IMR-90 (cell line): ENCODE measurements around the gene PRR16. TPM values are rescaled to one million over a fixed set of nuclear protein-coding genes. Genes with fewer than 3 reads are reported as not detected.

Source experiments
- ATAC-seq: fragments of 200-7000 bp; cut with Tn5 transposase; 2 replicates; pipeline ENCODE4 v1.9.1; 2020; ENCODE audit warnings: low read depth, mild to moderate bottlenecking, moderate library complexity
- BruUV-seq: library from RNA; stranded (reverse); fragments of 400-500 nt; replicated peaks from 2 replicates; lab custom pipeline; 2021; lab: Mats Ljungman, UMichigan
- CTCF ChIA-PET: fragments of 300-600 bp; formaldehyde crosslinking; extraction: SDS; loops from one replicate; lab custom pipeline; 2021; ENCODE audit warnings: antibody characterized with exemption; lab: Yijun Ruan, JAX
- POLR2A ChIA-PET: fragments of 300-600 bp; sonication (Branson Sonifier 250); formaldehyde crosslinking; loops from one replicate; lab custom pipeline; 2022; ENCODE audit warnings: antibody characterized with exemption; ENCODE audit not compliant: unreplicated experiment; lab: Charles Lee
- DNase-seq: peaks from one replicate; pipeline ENCODE4 v3.0.0; 2013
- H2AFZ ChIP-seq: replicated peaks from 2 replicates; pipeline ENCODE3; 2013; ENCODE audit warnings: low read length, mild to moderate bottlenecking; ENCODE audit not compliant: poor library complexity
- H2AK5ac ChIP-seq: 2 replicates; pipeline ENCODE4 v1.6.1; 2013; ENCODE audit warnings: low read depth, low read length, inconsistent platforms
- H2AK9ac ChIP-seq: replicated peaks from 2 replicates; pipeline ENCODE3; 2013; ENCODE audit warnings: mild to moderate bottlenecking, low read depth, low read length, moderate library complexity; ENCODE audit not compliant: poor library complexity
- H2BK120ac ChIP-seq: 2 replicates; pipeline ENCODE4 v1.6.1; 2013; ENCODE audit warnings: low read depth, low read length, inconsistent platforms
- H2BK15ac ChIP-seq: 3 replicates; pipeline ENCODE4 v1.6.1; 2013; ENCODE audit warnings: low read depth, low read length, inconsistent platforms
- H2BK20ac ChIP-seq: 2 replicates; pipeline ENCODE4 v1.6.1; 2013; ENCODE audit warnings: low read depth, mild to moderate bottlenecking, inconsistent platforms, low read length, moderate library complexity
- H2BK5ac ChIP-seq: 2 replicates; pipeline ENCODE4 v1.6.1; 2013; ENCODE audit warnings: mild to moderate bottlenecking, low read depth, low read length, inconsistent platforms; ENCODE audit not compliant: poor library complexity, severe bottlenecking
- H3K14ac ChIP-seq: replicated peaks from 2 replicates; pipeline ENCODE4 v1.6.1; 2013; ENCODE audit warnings: low read depth, low read length, inconsistent platforms
- H3K18ac ChIP-seq: 2 replicates; pipeline ENCODE4 v1.6.1; 2013; ENCODE audit warnings: low read depth, low read length, control low read depth
- H3K23ac ChIP-seq: 2 replicates; pipeline ENCODE4 v1.6.1; 2013; ENCODE audit warnings: low read depth, low read length, inconsistent platforms
- H3K27ac ChIP-seq: 2 replicates; pipeline ENCODE4 v1.5.1; 2013; ENCODE audit warnings: mild to moderate bottlenecking, control low read depth, low read length; ENCODE audit not compliant: insufficient read depth
- H3K27me3 ChIP-seq: 2 replicates; pipeline ENCODE4 v1.6.1; 2013; ENCODE audit warnings: low read length; ENCODE audit not compliant: control insufficient read depth, insufficient read depth
- H3K36me3 ChIP-seq: 2 replicates; pipeline ENCODE4 v1.6.1; 2013; ENCODE audit warnings: low read length, mixed read lengths; ENCODE audit not compliant: control insufficient read depth, insufficient read depth
- H3K4ac ChIP-seq: 2 replicates; pipeline ENCODE4 v1.6.1; 2013; ENCODE audit warnings: low read depth, low read length, inconsistent platforms
- H3K4me1 ChIP-seq: 2 replicates; pipeline ENCODE4 v1.6.1; 2013; ENCODE audit warnings: low read length, mixed read lengths; ENCODE audit not compliant: control insufficient read depth, insufficient read depth
- H3K4me2 ChIP-seq: 2 replicates; pipeline ENCODE4 v1.6.1; 2013; ENCODE audit warnings: low read depth, mild to moderate bottlenecking, control low read depth, low read length, moderate library complexity
- H3K4me3 ChIP-seq: 2 replicates; pipeline ENCODE4 v1.5.1; 2013; ENCODE audit warnings: low read depth, mild to moderate bottlenecking, control low read depth, low read length, moderate library complexity; ENCODE audit not compliant: insufficient read depth
- H3K56ac ChIP-seq: 2 replicates; pipeline ENCODE4 v1.6.1; 2013; ENCODE audit warnings: low read length, inconsistent platforms; ENCODE audit not compliant: insufficient read depth; ENCODE audit errors: extremely low read depth
- H3K79me1 ChIP-seq, 2 experiments: 2 replicates each; pipeline ENCODE4 v1.6.1; 2013; ENCODE audit warnings: low read length in 2 of 2, inconsistent platforms in 1 of 2, low read depth in 1 of 2
- H3K9ac ChIP-seq: 2 replicates; pipeline ENCODE4 v1.6.1; 2013; ENCODE audit warnings: low read depth, low read length, control low read depth
- H3K9me1 ChIP-seq: 2 replicates; pipeline ENCODE4 v1.6.1; 2013; ENCODE audit warnings: low read length, inconsistent platforms; ENCODE audit not compliant: insufficient read depth
- H3K9me3 ChIP-seq: 2 replicates; pipeline ENCODE4 v1.6.1; 2013; ENCODE audit warnings: low read length; ENCODE audit not compliant: control insufficient read depth, insufficient read depth
- H4K20me1 ChIP-seq: 2 replicates; pipeline ENCODE4 v1.6.1; 2013; ENCODE audit warnings: low read length, inconsistent platforms; ENCODE audit not compliant: insufficient read depth
- H4K5ac ChIP-seq: 2 replicates; pipeline ENCODE4 v1.6.1; 2013; ENCODE audit warnings: mild to moderate bottlenecking, low read depth, low read length, control low read depth
- H4K8ac ChIP-seq, 2 experiments: 2 replicates each; pipeline ENCODE4 v1.6.1; 2013; ENCODE audit warnings: low read depth in 2 of 2, low read length in 2 of 2, control low read depth in 1 of 2, inconsistent platforms in 1 of 2
- H4K91ac ChIP-seq: 2 replicates; pipeline ENCODE4 v1.6.1; 2013; ENCODE audit warnings: low read depth, low read length, inconsistent platforms; ENCODE audit not compliant: insufficient read depth
- BHLHE40 ChIP-seq: fragments of 150-350 bp; IDR thresholded peaks from 2 replicates; pipeline ENCODE4 v1.6.1; 2016; ENCODE audit warnings: mild to moderate bottlenecking, low read depth, low read length
- CEBPB ChIP-seq: IDR thresholded peaks from 2 replicates; pipeline ENCODE4 v1.6.1; 2012; ENCODE audit warnings: low read depth, low read length, improper control_type of control experiment
- CHD1 ChIP-seq: IDR thresholded peaks from 2 replicates; pipeline ENCODE4 v1.6.1; 2012; ENCODE audit warnings: low read depth, low read length, improper control_type of control experiment
- FOS ChIP-seq: fragments of 150-350 bp; IDR thresholded peaks from 2 replicates; pipeline ENCODE4 v1.6.1; 2016; ENCODE audit warnings: low read depth, low read length
- MAZ ChIP-seq: IDR thresholded peaks from 2 replicates; pipeline ENCODE4 v1.6.1; 2012; ENCODE audit warnings: low read depth, mild to moderate bottlenecking, low read length, improper control_type of control experiment, moderate library complexity, borderline replicate concordance
- NFE2L2 ChIP-seq: fragments of 150-350 bp; IDR thresholded peaks from 2 replicates; pipeline ENCODE4 v1.6.1; 2016; ENCODE audit warnings: low read depth, mild to moderate bottlenecking, low read length
- POLR2A ChIP-seq: IDR thresholded peaks from 2 replicates; pipeline ENCODE4 v1.6.1; 2012; ENCODE audit warnings: mild to moderate bottlenecking, low read depth, low read length
- RAD21 ChIP-seq: IDR thresholded peaks from 2 replicates; pipeline ENCODE4 v1.6.1; 2012; ENCODE audit warnings: low read length, improper control_type of control experiment
- RFX5 ChIP-seq: IDR thresholded peaks from 2 replicates; pipeline ENCODE4 v1.8.0; 2012; ENCODE audit warnings: low read depth, mild to moderate bottlenecking, low read length, moderate library complexity
- SMC3 ChIP-seq: fragments of 150-350 bp; IDR thresholded peaks from 2 replicates; pipeline ENCODE4 v1.6.1; 2016; ENCODE audit warnings: low read depth, mild to moderate bottlenecking, antibody characterized with exemption, low read length, moderate library complexity
- WGBS, 2 experiments: methylation state at CpG; one replicate each; pipeline versions ENCODE4 v1.1.5 to v1.1.7; 2013; ENCODE audit warnings: missing lambda C conversion rate in 2 of 2; ENCODE audit not compliant: insufficient read length in 1 of 2; ENCODE audit errors: extremely low coverage in 2 of 2; 5-methylcytosine and 5-hydroxymethylcytosine counted together
- dilution Hi-C: fragments of 300-500 bp; cut with HindIII; formaldehyde crosslinking; loops from one replicate; pipeline ENCODE4 v1.14.3; 2018; ENCODE audit warnings: low sequenced_read_pairs; ENCODE audit not compliant: unreplicated experiment
- in situ Hi-C: fragments of 300-500 bp; cut with MboI; formaldehyde crosslinking; loops from 3 replicates; pipeline ENCODE4 v1.14.3; 2019; ENCODE audit warnings: low sequenced_read_pairs, inconsistent platforms, mixed read lengths
- intact Hi-C: fragments of 100-400 bp; cut with micrococcal nuclease; formaldehyde crosslinking; loops from 2 replicates; pipeline ENCODE4 v1.10.0; 2022
- polyA plus RNA-seq, 3 experiments: library from polyadenylated mRNA; depleted of rRNA; stranded (reverse); fragments of >200 nt; gene quantifications; 2 replicates each; pipeline ENCODE4 v1.2.3, GENCODE V29; 2012; ENCODE audit warnings: low replicate concordance in 1 of 3
- total RNA-seq: library from RNA; depleted of rRNA; stranded (reverse); fragments of >200 nt; gene quantifications from 2 replicates; pipeline ENCODE4 v1.2.3, GENCODE V29; 2012
- TF ChIP-seq, protein P1 (sequence below): conservative IDR thresholded peaks from 2 replicates; pipeline ENCODE4 v1.5.1; 2012; ENCODE audit warnings: mild to moderate bottlenecking, low read depth, low read length, improper control_type of control experiment
- TF ChIP-seq, protein P2 (sequence below): fragments of 150-350 bp; IDR thresholded peaks from 2 replicates; pipeline ENCODE4 v1.6.1; 2017; ENCODE audit warnings: mild to moderate bottlenecking, antibody characterized with exemption, low read length, low read depth
- TF ChIP-seq, protein P3 (sequence below): fragments of 150-350 bp; IDR thresholded peaks from 2 replicates; pipeline ENCODE4 v1.6.1; 2016; ENCODE audit warnings: low read depth, mild to moderate bottlenecking, low read length, moderate library complexity, borderline replicate concordance

Gene PRR16
- total and polyA plus RNA-seq, 2 of the 4 experiments (the other 2 are of a cell fraction) = 9.9 to 45.2 TPM

DNA sequence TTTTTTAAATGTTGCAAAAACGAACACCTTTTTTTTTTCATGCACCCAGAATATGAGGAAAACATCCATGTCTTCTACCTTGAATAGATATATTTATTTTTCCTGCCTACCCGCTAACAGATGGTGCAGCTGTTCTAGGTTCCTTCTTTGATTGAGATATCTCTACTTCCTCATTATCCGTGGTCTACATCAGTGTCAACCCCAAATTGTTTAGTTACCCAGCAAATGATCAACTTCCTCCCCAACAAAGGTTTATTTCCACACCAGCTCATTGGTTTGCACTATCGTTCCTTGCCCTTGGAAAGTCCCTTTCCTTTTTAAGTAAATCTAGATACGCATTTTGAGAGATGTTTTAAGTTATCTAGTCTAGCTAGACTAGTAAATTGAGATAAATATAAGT lies 166.4 kb downstream of the PRR16 start:
- H3K9me1 ChIP-seq = no peaks in the 10 kb centered on the region
- no peaks in the 10 kb centered on the region for H3K27me3 ChIP-seq
- no peak overlapping the region for H4K5ac ChIP-seq
- H3K9ac ChIP-seq = no peak overlapping the region
- no peak overlapping the region for H3K56ac ChIP-seq
- H2BK20ac ChIP-seq = no peak overlapping the region
- intact Hi-C loops (no loop called here), dilution Hi-C loops (no loop called here), in situ Hi-C loops (no loop called here)
- H3K9me3 ChIP-seq = no peaks in the 10 kb centered on the region
- H2BK120ac ChIP-seq = no peak overlapping the region
- peaks cover 4% of the 10 kb centered on the region for H3K36me3 ChIP-seq
- no peak overlapping the region for H3K4me3 ChIP-seq
- BruUV-seq = no TSS peak
- no peak overlapping the region for H3K23ac ChIP-seq
- ATAC-seq = no peak
- H3K79me1 ChIP-seq = peaks cover 5 to 25% of the 10 kb centered on the region in 2 experiments
- WGBS, 2 experiments = 80% methylated on average over 1 of the region's 5 CpGs; no CpG with 5 or more reads in 1 of the 2 experiments
- H3K4me2 ChIP-seq = no peak overlapping the region
- H2AFZ ChIP-seq = no peak overlapping the region
- no peak overlapping the region for H2AK9ac ChIP-seq
- no peak for DNase-seq
- no peaks in the 10 kb centered on the region for H3K4me1 ChIP-seq
- H3K18ac ChIP-seq = no peak overlapping the region
- CTCF ChIA-PET = interaction anchor here (0.7 kb wide), 1 partner anchor 286 kb away, joined by 3 read pairs; no protein-coding TSS in a partner anchor
- POLR2A ChIA-PET = no interaction called here
- no peak for TF ChIP-seq FOS
- TF ChIP-seq, protein P1, sequence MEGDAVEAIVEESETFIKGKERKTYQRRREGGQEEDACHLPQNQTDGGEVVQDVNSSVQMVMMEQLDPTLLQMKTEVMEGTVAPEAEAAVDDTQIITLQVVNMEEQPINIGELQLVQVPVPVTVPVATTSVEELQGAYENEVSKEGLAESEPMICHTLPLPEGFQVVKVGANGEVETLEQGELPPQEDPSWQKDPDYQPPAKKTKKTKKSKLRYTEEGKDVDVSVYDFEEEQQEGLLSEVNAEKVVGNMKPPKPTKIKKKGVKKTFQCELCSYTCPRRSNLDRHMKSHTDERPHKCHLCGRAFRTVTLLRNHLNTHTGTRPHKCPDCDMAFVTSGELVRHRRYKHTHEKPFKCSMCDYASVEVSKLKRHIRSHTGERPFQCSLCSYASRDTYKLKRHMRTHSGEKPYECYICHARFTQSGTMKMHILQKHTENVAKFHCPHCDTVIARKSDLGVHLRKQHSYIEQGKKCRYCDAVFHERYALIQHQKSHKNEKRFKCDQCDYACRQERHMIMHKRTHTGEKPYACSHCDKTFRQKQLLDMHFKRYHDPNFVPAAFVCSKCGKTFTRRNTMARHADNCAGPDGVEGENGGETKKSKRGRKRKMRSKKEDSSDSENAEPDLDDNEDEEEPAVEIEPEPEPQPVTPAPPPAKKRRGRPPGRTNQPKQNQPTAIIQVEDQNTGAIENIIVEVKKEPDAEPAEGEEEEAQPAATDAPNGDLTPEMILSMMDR = no peak
- TF ChIP-seq, protein P2, sequence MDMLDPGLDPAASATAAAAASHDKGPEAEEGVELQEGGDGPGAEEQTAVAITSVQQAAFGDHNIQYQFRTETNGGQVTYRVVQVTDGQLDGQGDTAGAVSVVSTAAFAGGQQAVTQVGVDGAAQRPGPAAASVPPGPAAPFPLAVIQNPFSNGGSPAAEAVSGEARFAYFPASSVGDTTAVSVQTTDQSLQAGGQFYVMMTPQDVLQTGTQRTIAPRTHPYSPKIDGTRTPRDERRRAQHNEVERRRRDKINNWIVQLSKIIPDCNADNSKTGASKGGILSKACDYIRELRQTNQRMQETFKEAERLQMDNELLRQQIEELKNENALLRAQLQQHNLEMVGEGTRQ = no peak
- TF ChIP-seq CHD1 = no peak
- TF ChIP-seq MAZ = no peak
- no peak for TF ChIP-seq RAD21
- no peak for TF ChIP-seq NFE2L2
- no peak for TF ChIP-seq BHLHE40
- TF ChIP-seq, protein P3, sequence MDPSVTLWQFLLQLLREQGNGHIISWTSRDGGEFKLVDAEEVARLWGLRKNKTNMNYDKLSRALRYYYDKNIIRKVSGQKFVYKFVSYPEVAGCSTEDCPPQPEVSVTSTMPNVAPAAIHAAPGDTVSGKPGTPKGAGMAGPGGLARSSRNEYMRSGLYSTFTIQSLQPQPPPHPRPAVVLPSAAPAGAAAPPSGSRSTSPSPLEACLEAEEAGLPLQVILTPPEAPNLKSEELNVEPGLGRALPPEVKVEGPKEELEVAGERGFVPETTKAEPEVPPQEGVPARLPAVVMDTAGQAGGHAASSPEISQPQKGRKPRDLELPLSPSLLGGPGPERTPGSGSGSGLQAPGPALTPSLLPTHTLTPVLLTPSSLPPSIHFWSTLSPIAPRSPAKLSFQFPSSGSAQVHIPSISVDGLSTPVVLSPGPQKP = no peak
- no peak for TF ChIP-seq RFX5
- TF ChIP-seq CEBPB = no peak
- no peak for TF ChIP-seq POLR2A
- no peak for TF ChIP-seq SMC3
- H2BK15ac ChIP-seq = no peak overlapping the region
- H3K14ac ChIP-seq = no peak overlapping the region
- no peak overlapping the region for H3K4ac ChIP-seq
- no peak overlapping the region for H2AK5ac ChIP-seq
- H4K91ac ChIP-seq = no peak overlapping the region
- no peak overlapping the region for H2BK5ac ChIP-seq
- H4K8ac ChIP-seq = no peak overlapping the region
- H4K20me1 ChIP-seq = no peaks in the 10 kb centered on the region
- no peak overlapping the region for H3K27ac ChIP-seq
